ENCODE results near the gene PORCN. TPM values are rescaled to one million over a fixed set of nuclear protein-coding genes. Genes with fewer than 3 reads are reported as not detected.

Gene PORCN
- total RNA-seq, 2 donors from 2014 or later: 15.0 to 19.1 TPM

- Histone ChIP-seq H3K9me3 (no peaks in the 10 kb centered on the region), H3K27me3 (replicated peaks; ENCODE audit: insufficient read depth) (no peaks in the 10 kb centered on the region), H3K4me3 (no peak overlapping the region), H3K36me3 (peaks cover 3% of the 10 kb centered on the region), H3K27ac (no peak overlapping the region), H3K4me1 (ENCODE audit: control insufficient read depth in 1 of 2, low read depth in 2 of 2) (no peaks in the 10 kb centered on the region)
- ATAC-seq (ENCODE audit: insufficient number of reproducible peaks, low FRiP score, low read depth) (no peak), DNase-seq (ENCODE audit: low spot score) (no peak)
- TF ChIP-seq CTCF (IDR thresholded peaks at IDR 0.05): no peak
These were observed 26.3 kb upstream of the PORCN start for GRCh38 chrX:48482526-48482925.

GRCh38 chrX:48487362-48487798 is 21.4 kb upstream of the PORCN start:
- Histone ChIP-seq H3K9me3 (no peaks in the 10 kb centered on the region), H3K36me3 (peaks cover 3% of the 10 kb centered on the region), H3K4me3 (no peak overlapping the region), H3K4me1 (ENCODE audit: control insufficient read depth in 1 of 2, low read depth in 2 of 2) (no peaks in the 10 kb centered on the region), H3K27ac (no peak overlapping the region), H3K27me3 (replicated peaks; ENCODE audit: insufficient read depth) (no peaks in the 10 kb centered on the region)
- ATAC-seq (ENCODE audit: insufficient number of reproducible peaks, low FRiP score, low read depth): no peak
- no peak for DNase-seq (ENCODE audit: low spot score)
- no peak for TF ChIP-seq CTCF (IDR thresholded peaks at IDR 0.05)

- no peak overlapping the region for H3K27ac ChIP-seq
- DNase-seq (ENCODE audit: low spot score): no peak
- H3K27me3 ChIP-seq (replicated peaks; ENCODE audit: insufficient read depth): no peaks in the 10 kb centered on the region
- no peaks in the 10 kb centered on the region for H3K4me1 ChIP-seq (ENCODE audit: control insufficient read depth in 1 of 2, low read depth in 2 of 2)
- TF ChIP-seq CTCF (IDR thresholded peaks at IDR 0.05): no peak
- no peaks in the 10 kb centered on the region for H3K36me3 ChIP-seq
- H3K9me3 ChIP-seq: no peaks in the 10 kb centered on the region
- no peak overlapping the region for H3K4me3 ChIP-seq
- no peak for ATAC-seq (ENCODE audit: insufficient number of reproducible peaks, low FRiP score, low read depth)
These were observed 20.8 kb upstream of the PORCN start for GRCh38 chrX:48488034-48488433.

- ATAC-seq (ENCODE audit: insufficient number of reproducible peaks, low FRiP score, low read depth) (no peak), DNase-seq (ENCODE audit: low spot score) (no peak)
- no peak overlapping the region for H3K4me3 ChIP-seq
- no peak overlapping the region for H3K27ac ChIP-seq
- no peaks in the 10 kb centered on the region for H3K4me1 ChIP-seq (ENCODE audit: control insufficient read depth in 1 of 2, low read depth in 2 of 2)
- H3K27me3 ChIP-seq (replicated peaks; ENCODE audit: insufficient read depth): no peaks in the 10 kb centered on the region
- no peaks in the 10 kb centered on the region for H3K36me3 ChIP-seq
- no peaks in the 10 kb centered on the region for H3K9me3 ChIP-seq
- TF ChIP-seq CTCF (IDR thresholded peaks at IDR 0.05): no peak
These were observed 19.5 kb upstream of the PORCN start for GRCh38 chrX:48489296-48489695.

- Histone ChIP-seq H3K9me3 (no peaks in the 10 kb centered on the region), H3K4me3 (no peak overlapping the region), H3K4me1 (ENCODE audit: control insufficient read depth in 1 of 2, low read depth in 2 of 2) (no peaks in the 10 kb centered on the region), H3K36me3 (no peaks in the 10 kb centered on the region), H3K27ac (no peak overlapping the region), H3K27me3 (replicated peaks; ENCODE audit: insufficient read depth) (no peaks in the 10 kb centered on the region)
- no peak for DNase-seq (ENCODE audit: low spot score)
- TF ChIP-seq CTCF (IDR thresholded peaks at IDR 0.05): no peak
- no peak for ATAC-seq (ENCODE audit: insufficient number of reproducible peaks, low FRiP score, low read depth)
These were observed 18.9 kb upstream of the PORCN start for GRCh38 chrX:48489892-48490291.

Measured in thoracic aorta (tissue), 2 donors.